ENCODE results near the gene SLC30A7.
"Not testable (repeated sequence)": the region's sequence is repeated elsewhere in the genome, so short reads cannot be mapped to it uniquely, and the experiment has no call there.

SLC30A7 gene

DNA sequence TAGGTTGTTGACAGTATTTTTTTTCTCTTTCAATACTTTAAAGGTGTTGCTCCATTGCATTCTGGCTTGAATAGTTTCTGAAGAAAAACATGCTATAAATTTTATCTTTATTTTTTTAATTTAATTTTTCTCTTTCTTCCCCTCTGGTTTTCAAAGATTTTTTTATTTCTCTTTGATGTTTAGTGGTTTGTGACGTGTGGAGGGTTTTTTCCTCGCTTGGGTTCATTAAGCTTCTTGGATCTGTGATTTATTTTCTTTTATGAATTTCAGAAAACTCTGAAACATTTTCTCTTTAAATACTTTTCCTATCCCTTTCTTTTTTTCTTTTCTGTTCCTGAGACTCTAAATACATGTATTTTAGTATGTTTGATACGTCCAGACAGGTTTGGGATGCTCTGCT lies 9.3 kb downstream of the SLC30A7 start:
- no peak overlapping the region for H3K27ac Mint-ChIP-seq
- peaks cover 5% of the 10 kb centered on the region for H3K9me3 Mint-ChIP-seq
- peaks cover 98% of the 10 kb centered on the region for H3K36me3 Mint-ChIP-seq
- peaks cover 46% of the 10 kb centered on the region for H3K4me1 Mint-ChIP-seq
- no peak for DNase-seq (ENCODE audit: low spot score in 2 of 2)
- no peak for ATAC-seq
- no peak overlapping the region for H3K4me3 Mint-ChIP-seq

DNA sequence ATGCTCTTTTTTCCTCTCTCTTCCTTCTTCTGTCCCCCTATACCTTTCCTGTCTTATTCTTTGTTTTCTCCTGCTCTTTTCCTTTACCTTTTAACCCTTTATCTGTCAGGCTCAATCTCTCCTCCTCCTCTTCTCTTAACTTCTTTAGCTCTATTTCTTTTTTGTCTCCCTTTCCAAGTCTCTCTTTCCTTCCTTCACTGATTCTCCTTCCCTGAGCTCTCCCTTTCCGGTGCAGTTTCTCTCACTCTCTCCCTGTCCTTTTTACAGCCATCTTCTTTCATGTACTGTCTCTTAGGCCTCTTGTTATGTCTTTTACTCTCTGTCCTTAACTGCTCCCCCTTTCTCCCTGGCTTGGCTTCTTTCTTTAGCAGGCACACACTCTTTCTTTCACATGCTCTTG lies 12.0 kb downstream of the SLC30A7 start:
- H3K36me3 Mint-ChIP-seq, result peaks cover 98% of the 10 kb centered on the region
- H3K4me3 Mint-ChIP-seq, result no peak overlapping the region
- H3K9me3 Mint-ChIP-seq, result peaks cover 5% of the 10 kb centered on the region
- H3K27ac Mint-ChIP-seq, result peak overlapping the region; percentile 62
- DNase-seq (ENCODE audit: low spot score in 2 of 2) (no peak), ATAC-seq (no peak)
- peaks cover 34% of the 10 kb centered on the region for H3K4me1 Mint-ChIP-seq

DNA sequence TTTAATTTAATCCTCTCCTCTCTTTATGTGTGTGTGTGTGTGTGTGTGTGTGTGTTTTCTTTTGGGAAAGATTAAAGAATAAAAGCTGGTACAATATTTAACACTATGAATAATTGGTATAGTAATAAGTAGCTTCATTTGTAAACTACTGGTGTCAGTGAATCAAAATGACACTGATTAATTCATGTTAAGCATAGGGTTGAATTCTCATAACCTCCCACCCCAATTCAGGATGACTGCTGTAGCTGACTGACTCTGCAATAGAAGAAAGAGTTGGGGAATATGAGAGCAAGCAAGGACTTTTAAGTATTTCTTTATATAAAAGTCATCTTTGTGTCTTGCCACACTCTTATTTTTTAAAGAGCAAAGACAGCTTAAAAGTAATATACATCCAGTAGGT lies 13.1 kb downstream of the SLC30A7 start:
- Mint-ChIP-seq H3K4me3 (no peak overlapping the region), H3K36me3 (peaks cover 100% of the 10 kb centered on the region), H3K4me1 (peaks cover 34% of the 10 kb centered on the region), H3K9me3 (peaks cover 5% of the 10 kb centered on the region), H3K27ac (no peak overlapping the region)
- DNase-seq (ENCODE audit: low spot score in 2 of 2), result no peak
- peak; percentile 88 for ATAC-seq

DNA sequence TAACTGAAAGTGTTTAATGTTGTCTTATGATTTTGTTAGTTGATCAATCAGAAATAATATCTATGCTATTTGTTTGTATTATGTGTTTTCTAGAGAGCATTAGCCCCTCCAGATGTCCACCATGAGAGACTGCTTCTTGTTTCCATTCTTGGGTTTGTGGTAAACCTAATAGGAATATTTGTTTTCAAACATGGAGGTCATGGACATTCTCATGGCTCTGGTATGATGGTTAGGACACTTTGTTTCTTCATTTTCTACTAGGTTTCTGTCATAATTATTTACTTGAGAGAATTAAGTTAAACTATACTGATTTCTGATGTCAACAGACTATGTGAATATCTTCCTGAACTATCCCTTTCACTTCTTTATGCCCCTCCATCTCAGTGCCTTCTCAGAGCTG lies 16.1 kb downstream of the SLC30A7 start:
- no peak overlapping the region for H3K4me3 Mint-ChIP-seq
- peaks cover 100% of the 10 kb centered on the region for H3K36me3 Mint-ChIP-seq
- DNase-seq (ENCODE audit: low spot score in 2 of 2) (no peak), ATAC-seq (no peak)
- no peak overlapping the region for H3K27ac Mint-ChIP-seq
- H3K4me1 Mint-ChIP-seq, result peaks cover 29% of the 10 kb centered on the region
- no peaks in the 10 kb centered on the region for H3K9me3 Mint-ChIP-seq

DNA sequence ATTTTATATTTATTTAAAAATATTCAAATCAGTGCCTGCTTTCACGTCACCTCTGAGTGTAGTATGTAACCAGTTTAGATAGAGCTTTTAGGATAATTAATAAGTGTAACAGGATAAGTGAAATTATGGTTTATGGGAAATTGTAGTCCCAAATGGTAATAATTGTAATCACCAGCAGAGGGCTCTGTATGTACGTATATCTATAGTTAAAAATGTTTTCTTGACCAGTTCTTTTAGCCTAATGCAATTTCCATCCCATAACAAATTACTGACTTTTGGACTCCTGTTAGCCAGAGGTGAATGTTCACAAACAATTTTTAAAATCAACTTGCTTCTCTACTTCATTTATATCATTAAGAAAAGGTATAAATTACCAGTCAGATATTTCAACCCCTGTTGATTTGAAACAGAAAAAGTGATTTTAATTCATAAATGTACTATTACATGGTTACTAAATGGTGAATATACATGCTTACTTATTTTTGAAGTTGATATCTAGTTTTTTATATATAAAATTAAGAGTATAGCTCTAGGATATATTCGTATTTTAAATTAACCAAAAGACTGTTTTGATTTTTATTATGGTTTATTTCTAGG lies 25.3 kb downstream of the SLC30A7 start:
- ATAC-seq, result no peak
- peaks cover 29% of the 10 kb centered on the region for H3K4me1 Mint-ChIP-seq
- no peak overlapping the region for H3K27ac Mint-ChIP-seq

DNA sequence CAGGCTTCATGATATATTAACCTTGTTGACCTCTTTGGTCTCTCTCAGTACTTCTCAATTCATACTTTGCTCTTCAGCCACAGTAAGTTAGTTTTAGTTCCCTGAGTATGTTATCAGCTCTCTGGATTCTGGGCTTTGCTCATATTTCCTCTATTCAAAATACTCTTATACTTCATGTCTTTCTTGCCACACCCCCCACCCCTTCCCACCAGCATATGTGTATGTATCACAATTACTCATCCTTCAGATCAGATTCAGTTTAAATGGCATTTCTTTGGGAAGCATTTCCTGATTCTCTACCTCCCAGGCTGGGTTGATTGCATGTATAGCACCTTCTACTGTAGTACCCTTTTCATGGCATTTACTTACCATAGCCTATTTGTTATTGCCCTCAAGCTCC lies 28.3 kb downstream of the SLC30A7 start:
- Mint-ChIP-seq H3K27ac (peak overlapping the region; percentile 15), H3K9me3 (peaks cover 8% of the 10 kb centered on the region), H3K4me3 (no peak overlapping the region), H3K4me1 (peaks cover 20% of the 10 kb centered on the region), H3K36me3 (peaks cover 67% of the 10 kb centered on the region)
- DNase-seq (ENCODE audit: low spot score in 2 of 2) (no peak), ATAC-seq (peak; percentile 62)

More for the DNA sequence above, 25.3 kb downstream of the SLC30A7 start:
- peaks cover 96% of the 10 kb centered on the region for H3K36me3 Mint-ChIP-seq
- DNase-seq (ENCODE audit: low spot score in 2 of 2), result no peak
- no peak overlapping the region for H3K4me3 Mint-ChIP-seq
- peaks cover 8% of the 10 kb centered on the region for H3K9me3 Mint-ChIP-seq

DNA sequence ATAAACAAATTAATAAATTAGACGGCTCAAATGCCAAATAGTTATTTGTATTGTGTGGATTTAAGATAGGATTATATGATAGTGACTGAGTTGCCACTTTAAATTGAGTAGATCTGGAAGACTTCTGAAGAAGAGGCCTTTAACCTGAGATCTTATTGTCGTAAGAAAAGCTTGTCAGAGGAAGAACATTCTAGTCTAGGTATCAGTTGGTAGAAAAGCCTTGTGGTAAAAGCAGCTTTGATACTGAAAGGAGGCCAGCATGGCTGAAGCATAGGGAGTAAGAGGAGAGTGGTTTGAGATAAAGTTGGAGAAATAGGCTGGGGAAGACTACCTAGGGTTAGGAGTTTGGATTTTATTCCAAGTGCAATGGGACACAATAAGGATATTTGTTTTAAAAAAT lies 29.1 kb downstream of the SLC30A7 start:
- peak overlapping the region; percentile 48 for H3K27ac Mint-ChIP-seq
- DNase-seq (ENCODE audit: low spot score in 2 of 2) (no peak), ATAC-seq (no peak)
- H3K9me3 Mint-ChIP-seq, result peaks cover 8% of the 10 kb centered on the region
- peaks cover 66% of the 10 kb centered on the region for H3K36me3 Mint-ChIP-seq
- H3K4me1 Mint-ChIP-seq, result peaks cover 20% of the 10 kb centered on the region
- H3K4me3 Mint-ChIP-seq, result no peak overlapping the region

DNA sequence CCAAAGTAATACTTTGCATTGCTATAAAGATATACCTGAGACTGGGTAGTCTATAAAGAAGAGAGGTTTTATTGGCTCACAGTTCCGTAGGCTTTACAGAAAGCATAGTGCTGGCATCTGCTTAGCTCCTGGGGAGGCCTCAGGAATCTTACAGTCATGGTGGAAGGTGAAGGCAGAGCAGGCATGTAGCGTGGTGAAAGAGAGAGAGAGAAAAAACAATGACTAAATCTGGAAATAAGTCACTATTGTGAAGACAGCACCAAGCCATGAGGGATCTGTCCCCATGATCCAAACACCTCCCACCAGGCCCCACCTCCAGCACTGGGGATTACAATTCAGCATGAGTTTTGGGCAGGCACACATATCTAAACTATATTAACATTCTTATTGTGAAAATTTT lies 30.4 kb downstream of the SLC30A7 start:
- peaks cover 20% of the 10 kb centered on the region for H3K4me1 Mint-ChIP-seq

DNA sequence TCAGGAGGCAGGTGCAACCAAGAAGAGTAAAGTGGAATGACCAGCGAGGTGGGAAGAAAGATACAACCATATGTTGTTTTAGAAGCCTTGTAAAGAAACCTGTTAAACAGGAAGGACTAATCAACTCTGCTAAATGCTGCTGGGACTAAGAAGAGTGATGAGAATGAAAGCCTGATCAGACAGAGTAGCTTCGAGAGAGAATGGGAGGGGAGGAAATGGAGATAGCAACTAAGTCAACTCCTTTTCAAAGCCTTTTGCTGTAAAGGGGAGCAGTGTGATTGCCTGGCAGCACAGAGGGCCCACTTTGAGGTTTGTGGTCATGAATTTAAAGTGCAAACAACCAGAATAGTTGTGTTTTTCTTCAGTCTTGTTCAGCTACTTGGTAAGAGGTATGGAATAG lies 31.4 kb downstream of the SLC30A7 start:
- H3K9me3 Mint-ChIP-seq, result peaks cover 8% of the 10 kb centered on the region
- peaks cover 20% of the 10 kb centered on the region for H3K4me1 Mint-ChIP-seq
- DNase-seq (ENCODE audit: low spot score in 2 of 2) (peak in 1 of 2 donors; percentile 53), ATAC-seq (peak; percentile 73)
- H3K27ac Mint-ChIP-seq, result no peak overlapping the region
- H3K36me3 Mint-ChIP-seq, result peaks cover 59% of the 10 kb centered on the region
- no peak overlapping the region for H3K4me3 Mint-ChIP-seq

More for the DNA sequence above, 30.4 kb downstream of the SLC30A7 start:
- H3K36me3 Mint-ChIP-seq, result peaks cover 59% of the 10 kb centered on the region
- peaks cover 8% of the 10 kb centered on the region for H3K9me3 Mint-ChIP-seq
- DNase-seq (ENCODE audit: low spot score in 2 of 2) (no peak), ATAC-seq (peak; percentile 46)
- no peak overlapping the region for H3K4me3 Mint-ChIP-seq
- peak overlapping the region; percentile 48 for H3K27ac Mint-ChIP-seq

DNA sequence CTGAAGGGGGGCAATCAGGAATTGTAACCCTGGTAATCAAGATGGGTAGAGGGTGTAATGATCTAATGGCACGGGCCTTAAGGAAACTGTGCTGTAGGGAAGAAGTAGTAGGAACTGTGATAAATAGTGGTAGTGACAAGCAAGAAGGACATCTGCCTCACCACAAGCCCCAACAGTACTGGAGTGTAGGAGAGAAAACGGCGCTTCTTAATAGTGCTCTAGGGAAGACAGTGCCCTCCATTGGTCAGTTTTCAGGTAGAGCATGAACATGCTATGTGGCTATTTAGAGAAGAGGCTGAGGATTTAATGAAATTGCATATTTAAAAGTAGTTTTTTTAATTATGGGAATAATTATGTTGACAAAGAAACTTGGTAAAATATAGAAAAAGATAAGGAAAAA lies 32.2 kb downstream of the SLC30A7 start:
- Mint-ChIP-seq H3K4me1 (peaks cover 20% of the 10 kb centered on the region), H3K9me3 (peaks cover 8% of the 10 kb centered on the region), H3K4me3 (no peak overlapping the region), H3K27ac (no peak overlapping the region), H3K36me3 (peaks cover 59% of the 10 kb centered on the region)
- DNase-seq (ENCODE audit: low spot score in 2 of 2) (no peak), ATAC-seq (peak; percentile 55)

DNA sequence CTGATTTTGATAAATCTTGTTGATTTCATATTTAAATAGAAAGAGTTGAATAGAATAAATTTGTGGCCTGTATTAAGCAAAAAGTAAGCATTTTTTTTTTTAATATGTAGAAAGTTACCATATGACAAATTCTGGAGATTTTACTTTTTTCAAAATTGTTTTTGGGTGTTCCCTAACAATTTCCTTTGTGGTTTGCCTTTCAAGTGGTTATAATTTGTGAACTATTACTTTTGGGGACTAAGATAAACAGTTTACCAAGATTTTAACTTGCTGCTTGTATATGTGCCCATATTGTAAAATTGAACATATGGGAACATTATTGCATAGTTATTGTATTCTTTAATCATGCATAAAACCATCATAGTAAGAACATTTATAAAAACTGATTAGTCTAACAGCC lies 34.6 kb downstream of the SLC30A7 start:
- H3K4me3 Mint-ChIP-seq, result no peak overlapping the region
- peaks cover 3% of the 10 kb centered on the region for H3K9me3 Mint-ChIP-seq
- H3K27ac Mint-ChIP-seq, result no peak overlapping the region
- peaks cover 17% of the 10 kb centered on the region for H3K4me1 Mint-ChIP-seq
- no peak for DNase-seq (ENCODE audit: low spot score in 2 of 2)
- ATAC-seq, result no peak
- peaks cover 61% of the 10 kb centered on the region for H3K36me3 Mint-ChIP-seq

DNA sequence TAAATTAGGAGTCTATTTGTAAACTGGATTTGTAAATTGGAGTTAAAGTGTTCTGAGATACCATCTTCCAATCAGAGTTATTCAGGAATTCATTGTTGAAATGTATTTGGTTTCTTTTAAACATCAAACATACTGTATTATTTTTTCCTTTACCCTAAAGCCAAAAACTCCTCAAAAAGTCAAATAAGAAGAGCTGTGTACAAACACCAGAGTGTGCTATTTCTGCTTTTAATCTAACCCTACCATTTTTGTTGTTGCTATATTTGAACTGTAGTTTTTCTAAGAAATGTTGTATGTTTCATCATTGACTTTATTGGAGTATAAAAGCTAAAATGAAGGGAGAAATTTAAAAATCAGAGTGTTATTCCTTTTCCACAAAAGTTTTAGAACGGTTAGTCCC lies 35.8 kb downstream of the SLC30A7 start:
- no peak overlapping the region for H3K27ac Mint-ChIP-seq

DNA sequence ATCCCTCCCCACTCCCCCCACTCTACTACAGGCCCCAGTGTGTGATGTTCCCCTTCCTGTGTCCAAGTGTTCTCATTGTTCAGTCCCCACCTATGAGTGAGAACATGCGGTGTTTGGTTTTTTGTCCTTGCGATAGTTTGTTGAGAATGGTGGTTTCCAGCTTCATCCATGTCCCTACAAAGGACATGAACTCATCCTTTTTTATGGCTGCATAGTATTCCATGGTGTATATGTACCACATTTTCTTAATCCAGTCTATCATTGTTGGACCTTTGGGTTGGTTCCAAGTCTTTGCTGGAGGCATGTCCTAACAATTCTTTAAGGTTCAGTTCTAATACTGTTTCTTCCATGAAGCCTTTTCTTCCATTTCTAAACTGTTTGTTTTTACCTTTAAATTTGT lies 37.7 kb downstream of the SLC30A7 start:
- not testable (repeated sequence) for H3K4me3 Mint-ChIP-seq; H3K9me3 Mint-ChIP-seq; ATAC-seq; H3K27ac Mint-ChIP-seq; DNase-seq (ENCODE audit: low spot score in 2 of 2)
- H3K4me1 Mint-ChIP-seq, result peaks cover 21% of the 10 kb centered on the region
- peaks cover 84% of the 10 kb centered on the region for H3K36me3 Mint-ChIP-seq

More for the DNA sequence above, 35.8 kb downstream of the SLC30A7 start:
- no peaks in the 10 kb centered on the region for H3K9me3 Mint-ChIP-seq
- DNase-seq (ENCODE audit: low spot score in 2 of 2), result no peak
- H3K4me1 Mint-ChIP-seq, result peaks cover 20% of the 10 kb centered on the region
- no peak for ATAC-seq
- peaks cover 66% of the 10 kb centered on the region for H3K36me3 Mint-ChIP-seq
- H3K4me3 Mint-ChIP-seq, result no peak overlapping the region

DNA sequence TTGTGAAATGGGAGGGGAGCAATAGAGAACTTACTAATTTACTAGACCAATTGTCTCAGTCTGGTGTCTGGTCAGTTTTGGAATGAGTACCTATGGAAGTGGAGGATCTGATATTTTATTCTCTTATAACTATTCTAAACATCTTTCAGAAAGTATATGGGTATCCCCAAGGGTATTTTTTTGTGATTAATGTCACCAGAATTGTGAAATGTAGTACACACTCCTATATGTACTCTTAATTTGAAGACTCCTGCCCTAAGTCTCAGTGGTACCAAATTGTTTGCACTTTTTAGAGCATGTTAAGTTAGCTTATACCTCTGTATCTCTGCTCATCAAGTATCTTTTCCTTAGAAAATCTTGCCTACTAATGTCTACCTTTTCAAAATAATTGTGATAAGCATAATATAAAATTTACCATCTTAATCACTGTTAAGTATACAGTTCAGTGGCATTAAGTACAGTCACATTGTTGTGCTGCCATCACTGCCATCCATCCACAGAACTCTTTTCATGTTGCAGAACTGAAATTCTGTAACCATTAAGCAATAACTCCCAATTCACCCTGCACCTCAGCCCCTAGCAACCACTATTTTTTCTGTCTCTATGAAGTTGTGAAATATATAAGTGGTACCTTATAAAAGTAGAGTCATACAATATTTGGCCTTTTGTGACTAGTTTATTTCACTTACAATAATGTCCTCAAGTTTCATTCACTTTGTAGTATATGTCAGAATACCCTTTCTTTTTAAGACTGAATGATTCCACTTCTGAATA lies 40.5 kb downstream of the SLC30A7 start:
- ATAC-seq (no peak), DNase-seq (ENCODE audit: low spot score in 2 of 2) (no peak)
- peaks cover 95% of the 10 kb centered on the region for H3K36me3 Mint-ChIP-seq
- peaks cover 35% of the 10 kb centered on the region for H3K4me1 Mint-ChIP-seq
- H3K27ac Mint-ChIP-seq, result no peak overlapping the region
- H3K4me3 Mint-ChIP-seq, result no peak overlapping the region
- no peaks in the 10 kb centered on the region for H3K9me3 Mint-ChIP-seq

DNA sequence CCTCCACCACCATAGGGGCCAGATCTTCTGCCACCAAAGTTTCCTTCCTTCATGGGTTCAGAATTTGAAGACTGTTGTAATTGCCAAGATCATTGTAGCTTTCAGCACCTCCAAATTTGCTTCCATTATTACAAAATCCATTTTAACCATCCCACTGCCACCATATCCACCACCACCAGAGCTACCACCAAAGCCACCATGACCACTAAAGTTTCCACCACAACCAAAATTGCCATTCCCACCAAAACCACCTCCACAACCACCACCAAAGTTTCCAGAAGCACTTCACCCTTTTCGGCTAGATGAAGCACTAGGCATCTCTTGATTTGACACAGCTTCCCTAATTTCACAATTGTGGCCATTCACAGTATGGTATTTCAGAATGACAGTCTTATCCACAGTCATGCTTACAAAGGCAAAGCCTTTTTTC lies 45.2 kb downstream of the SLC30A7 start:
- DNase-seq (ENCODE audit: low spot score in 2 of 2) (peak in 1 of 2 donors; percentile 80), ATAC-seq (peak; percentile 91)
- peak overlapping the region; percentile 2 for H3K4me3 Mint-ChIP-seq
- peaks cover 88% of the 10 kb centered on the region for H3K36me3 Mint-ChIP-seq
- H3K27ac Mint-ChIP-seq, result peak overlapping the region; percentile 93
- peaks cover 41% of the 10 kb centered on the region for H3K4me1 Mint-ChIP-seq
- no peaks in the 10 kb centered on the region for H3K9me3 Mint-ChIP-seq

Measured in stimulated activated effector memory CD8-positive, alpha-beta T cell treated with anti-CD3 and anti-CD28 coated beads, Interleukin-12 subunit alpha, Interleukin-12 subunit beta, amount 100 ng/mL, for 72 hours (primary cell).